Type B pancreatic cell (in vitro differentiated cells): Measurements from ENCODE around the gene ESR2. TPM values are rescaled to one million over a fixed set of nuclear protein-coding genes. Genes with fewer than 3 reads are reported as not detected.

Experiments used
- DNase-seq: peaks from one replicate; pipeline ENCODE4 v3.0.0; 2021; ENCODE audit warnings: mixed read lengths; ENCODE audit not compliant: unreplicated experiment; ENCODE audit errors: extremely low spot score
- H3K27ac Mint-ChIP-seq: 2 replicates; pipeline ENCODE4 v1.8.0; 2021; ENCODE audit warnings: mild to moderate bottlenecking, mixed read lengths
- H3K27me3 Mint-ChIP-seq: 2 replicates; pipeline ENCODE4 v1.8.0; 2021; ENCODE audit warnings: mixed read lengths
- H3K36me3 Mint-ChIP-seq: 2 replicates; pipeline ENCODE4 v1.8.0; 2021; ENCODE audit warnings: mixed read lengths
- H3K4me1 Mint-ChIP-seq: one replicate; pipeline ENCODE4 v1.8.0; 2021; ENCODE audit warnings: mixed read lengths; ENCODE audit not compliant: unreplicated experiment
- H3K4me3 Mint-ChIP-seq: 2 replicates; pipeline ENCODE4 v1.8.0; 2021; ENCODE audit warnings: mild to moderate bottlenecking, mixed read lengths
- H3K9me3 Mint-ChIP-seq: 2 replicates; pipeline ENCODE4 v1.8.0; 2021; ENCODE audit warnings: mixed read lengths
- CTCF ChIP-seq: fragments of 200-600 bp; sonication (generic); conservative IDR thresholded peaks from 2 replicates; pipeline ENCODE4 v1.5.0; 2021; ENCODE audit warnings: antibody characterized with exemption, mild to moderate bottlenecking
- total RNA-seq: library from RNA; stranded (reverse); gene quantifications from 2 replicates; pipeline ENCODE4 v1.2.1, GENCODE V29; 2021; ENCODE audit warnings: low replicate concordance

The ESR2 gene
- total RNA-seq, 1 donor from 2014 or later = 0.53 TPM

GRCh38 chr14:64092940-64093339 is 201.2 kb downstream of the ESR2 start:
- DNase-seq = no peak
- peak overlapping the region; percentile 88 for H3K27ac Mint-ChIP-seq
- H3K36me3 Mint-ChIP-seq = peaks cover 15% of the 10 kb centered on the region
- H3K9me3 Mint-ChIP-seq = no peaks in the 10 kb centered on the region
- H3K4me3 Mint-ChIP-seq = peak overlapping the region; percentile 58
- no peaks in the 10 kb centered on the region for H3K27me3 Mint-ChIP-seq
- TF ChIP-seq CTCF = no peak
- H3K4me1 Mint-ChIP-seq = peaks cover 9% of the 10 kb centered on the region

- DNase-seq = no peak
- no peaks in the 10 kb centered on the region for H3K9me3 Mint-ChIP-seq
- no peak for TF ChIP-seq CTCF
- H3K4me3 Mint-ChIP-seq = no peak overlapping the region
- H3K36me3 Mint-ChIP-seq = peaks cover 15% of the 10 kb centered on the region
- peaks cover 9% of the 10 kb centered on the region for H3K4me1 Mint-ChIP-seq
- no peaks in the 10 kb centered on the region for H3K27me3 Mint-ChIP-seq
- H3K27ac Mint-ChIP-seq = peak overlapping the region; percentile 88
These were observed 201.8 kb downstream of the ESR2 start for GRCh38 chr14:64092338-64092737.

- H3K27me3 Mint-ChIP-seq = no peaks in the 10 kb centered on the region
- no peak for DNase-seq
- TF ChIP-seq CTCF = no peak
- no peak overlapping the region for H3K27ac Mint-ChIP-seq
- H3K4me1 Mint-ChIP-seq = peaks cover 9% of the 10 kb centered on the region
- H3K9me3 Mint-ChIP-seq = no peaks in the 10 kb centered on the region
- H3K4me3 Mint-ChIP-seq = no peak overlapping the region
- peaks cover 9% of the 10 kb centered on the region for H3K36me3 Mint-ChIP-seq
These were observed 203.0 kb downstream of the ESR2 start for GRCh38 chr14:64091217-64091616.

- Mint-ChIP-seq H3K9me3 (no peaks in the 10 kb centered on the region), H3K4me3 (no peak overlapping the region), H3K27me3 (no peaks in the 10 kb centered on the region), H3K36me3 (peaks cover 9% of the 10 kb centered on the region), H3K27ac (no peak overlapping the region), H3K4me1 (peaks cover 9% of the 10 kb centered on the region)
- no peak for TF ChIP-seq CTCF
- DNase-seq = no peak
These were observed 204.3 kb downstream of the ESR2 start for GRCh38 chr14:64089920-64090319.

- no peak overlapping the region for H3K27ac Mint-ChIP-seq
- H3K27me3 Mint-ChIP-seq = no peaks in the 10 kb centered on the region
- no peak overlapping the region for H3K4me3 Mint-ChIP-seq
- no peak for TF ChIP-seq CTCF
- peaks cover 10% of the 10 kb centered on the region for H3K36me3 Mint-ChIP-seq
- H3K4me1 Mint-ChIP-seq = peaks cover 9% of the 10 kb centered on the region
- DNase-seq = no peak
- H3K9me3 Mint-ChIP-seq = no peaks in the 10 kb centered on the region
These were observed 205.6 kb downstream of the ESR2 start for GRCh38 chr14:64088647-64088964.

GRCh38 chr14:64082837-64083236 is 211.3 kb downstream of the ESR2 start:
- Mint-ChIP-seq H3K27me3 (no peaks in the 10 kb centered on the region), H3K4me1 (no peaks in the 10 kb centered on the region), H3K4me3 (no peak overlapping the region), H3K9me3 (no peaks in the 10 kb centered on the region), H3K27ac (no peak overlapping the region), H3K36me3 (peaks cover 14% of the 10 kb centered on the region)
- no peak for TF ChIP-seq CTCF
- no peak for DNase-seq
